GM19324 (cell line): ENCODE results near the gene MYO7B.

ENCODE experiments used
- ATAC-seq: cut with Tn5 transposase; IDR thresholded peaks from one replicate; pipeline ENCODE4 v1.9.1; 2021; ENCODE audit warnings: mild to moderate bottlenecking, moderate library complexity; ENCODE audit not compliant: unreplicated experiment, low FRiP score

The MYO7B gene

DNA sequence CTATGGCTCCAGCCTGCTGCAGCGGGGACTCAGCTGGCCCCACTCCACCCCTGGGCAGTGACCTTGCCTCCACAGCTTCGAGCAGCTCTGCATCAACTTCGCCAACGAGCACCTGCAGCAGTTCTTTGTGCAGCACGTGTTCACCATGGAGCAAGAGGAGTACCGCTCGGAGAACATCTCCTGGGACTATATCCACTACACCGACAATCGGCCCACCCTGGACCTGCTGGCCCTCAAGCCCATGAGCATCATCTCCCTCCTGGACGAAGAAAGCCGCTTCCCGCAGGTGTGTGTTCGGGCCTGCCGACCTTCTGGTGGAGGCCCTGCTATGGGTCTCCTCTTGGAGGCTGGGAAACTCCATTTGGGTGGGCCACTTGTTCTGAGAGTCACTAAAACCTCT lies 48.6 kb downstream of the MYO7B start:
- no peak for ATAC-seq

- no peak for ATAC-seq
Measured at GRCh38 chr2:127584516-127585033, 49.1 kb downstream of the MYO7B start.

- no peak for ATAC-seq
Measured at GRCh38 chr2:127585270-127585807, 49.9 kb downstream of the MYO7B start.

DNA sequence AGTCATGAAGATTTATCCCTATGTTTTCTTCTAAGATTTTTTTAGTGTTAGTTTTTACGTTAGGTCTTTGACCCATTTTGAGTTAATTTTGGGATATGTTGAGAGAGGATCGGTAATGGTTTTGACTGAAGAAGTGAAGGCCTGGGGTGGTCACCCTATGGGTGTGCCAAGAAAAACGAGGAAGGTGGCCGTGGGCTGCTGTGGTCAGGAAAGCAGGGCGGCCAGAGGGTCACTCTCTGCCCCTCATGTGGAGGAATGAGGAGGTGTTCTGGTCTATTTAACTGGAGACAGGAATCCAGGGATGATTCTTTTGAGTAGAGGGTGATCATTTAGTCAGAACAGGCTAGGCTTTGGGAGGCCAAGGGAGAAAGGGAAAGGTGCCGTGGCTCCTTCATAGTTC lies 50.7 kb downstream of the MYO7B start:
- ATAC-seq = no peak

DNA sequence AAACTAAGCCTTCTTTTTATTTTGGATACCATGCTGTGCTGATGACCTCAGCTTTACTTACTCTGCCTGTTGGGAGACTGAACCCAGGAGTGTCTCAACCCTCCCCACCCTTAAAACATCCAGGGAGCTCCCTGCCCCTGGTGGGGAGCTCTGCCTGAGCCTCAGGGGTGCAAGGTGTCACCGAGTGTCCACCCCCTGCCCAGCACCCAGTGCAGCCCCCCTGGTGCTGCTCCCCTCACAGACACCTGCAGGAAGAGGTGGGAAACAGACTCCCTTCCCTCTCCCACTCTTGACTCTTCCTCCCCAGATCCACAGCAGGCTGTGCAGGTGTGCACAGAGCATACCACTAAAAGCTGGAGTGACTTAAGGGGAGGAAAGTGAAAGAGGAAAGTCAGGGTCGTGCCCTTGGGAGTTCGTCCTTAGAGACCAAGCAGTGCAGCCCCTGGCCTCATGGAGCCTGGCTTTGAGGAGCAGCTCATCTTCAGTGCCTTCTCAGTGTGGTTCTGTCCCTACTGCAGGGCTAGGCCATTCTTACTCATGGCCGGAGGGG lies 51.3 kb downstream of the MYO7B start:
- no peak for ATAC-seq

DNA sequence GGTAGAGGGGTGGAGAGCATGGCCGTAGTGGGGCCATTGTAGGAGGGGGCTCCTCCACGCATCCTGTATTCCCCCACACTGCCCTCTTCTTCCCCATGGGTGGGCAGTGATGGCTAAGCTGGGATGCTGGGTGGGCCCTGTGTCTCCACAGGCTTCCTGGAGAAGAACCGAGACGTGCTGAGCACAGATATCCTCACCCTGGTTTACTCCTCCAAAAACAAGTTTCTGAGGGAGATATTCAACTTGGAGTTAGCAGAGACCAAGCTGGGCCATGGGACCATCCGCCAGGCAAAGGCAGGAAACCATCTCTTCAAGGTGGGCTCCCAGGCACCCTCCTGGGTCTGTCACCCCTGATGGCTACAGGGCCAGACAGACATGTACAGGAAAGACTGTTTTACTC lies 52.8 kb downstream of the MYO7B start:
- ATAC-seq = no peak

DNA sequence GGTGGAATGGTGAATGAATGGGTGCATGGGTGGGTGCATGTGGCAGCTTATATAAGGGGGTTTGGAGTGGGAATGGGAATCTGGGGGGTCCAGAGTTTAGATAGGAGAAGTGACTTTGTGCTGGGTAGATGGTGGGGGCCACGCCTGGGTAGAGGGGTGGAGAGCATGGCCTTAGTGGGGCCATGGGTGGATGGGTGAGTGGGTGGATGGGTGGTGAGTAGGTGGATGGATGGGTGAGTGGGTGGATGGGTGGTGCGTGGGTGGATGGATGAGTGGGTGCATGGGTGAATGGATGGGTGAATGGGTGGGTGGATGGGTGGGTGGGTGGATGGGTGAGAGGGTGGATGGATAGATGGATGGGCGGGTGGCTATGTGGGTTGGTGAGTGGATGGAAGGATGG lies 53.9 kb downstream of the MYO7B start:
- ATAC-seq = no peak

- ATAC-seq = no peak
Measured at GRCh38 chr2:127589841-127590240, 54.4 kb downstream of the MYO7B start.

- ATAC-seq = no peak
Measured at GRCh38 chr2:127590386-127591190, 55.1 kb downstream of the MYO7B start.

DNA sequence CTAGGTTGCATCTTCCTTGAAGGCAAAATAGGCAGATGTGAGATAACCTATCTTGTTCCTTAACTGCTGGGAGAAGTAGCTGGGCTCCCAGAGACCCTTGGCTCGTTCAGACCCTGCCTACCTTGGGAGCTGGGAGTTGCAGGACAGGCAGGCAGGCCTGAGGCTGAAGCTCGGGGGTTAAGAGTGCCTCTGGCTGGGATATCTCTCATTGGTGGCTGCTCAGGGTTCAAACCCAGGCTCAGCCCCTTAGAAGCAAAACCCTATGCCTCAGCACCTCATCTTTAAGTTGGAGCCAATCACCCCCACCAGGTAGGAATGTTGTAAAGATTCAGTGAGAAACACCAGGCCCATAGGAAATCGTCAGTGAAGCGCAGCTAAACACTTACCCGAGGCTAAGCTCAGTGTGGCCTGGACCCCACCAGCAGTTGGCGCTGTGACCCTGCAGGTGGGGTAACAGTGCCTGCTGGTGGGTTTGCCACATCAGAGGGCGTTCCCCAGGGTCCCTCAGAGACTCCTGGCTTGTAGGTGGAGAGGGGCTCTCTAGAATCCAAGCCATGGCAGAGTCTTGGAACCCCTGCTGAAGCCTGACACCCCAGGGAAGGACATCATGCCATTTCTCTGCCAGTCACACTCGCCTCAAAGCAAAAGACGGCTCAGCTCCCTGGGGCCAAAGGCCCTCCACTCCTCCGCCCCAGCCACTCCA lies 55.9 kb downstream of the MYO7B start:
- ATAC-seq = no peak

GRCh38 chr2:127592761-127593227 lies 57.3 kb downstream of the MYO7B start:
- ATAC-seq = no peak

GRCh38 chr2:127593228-127594115 lies 58.0 kb downstream of the MYO7B start:
- no peak for ATAC-seq

DNA sequence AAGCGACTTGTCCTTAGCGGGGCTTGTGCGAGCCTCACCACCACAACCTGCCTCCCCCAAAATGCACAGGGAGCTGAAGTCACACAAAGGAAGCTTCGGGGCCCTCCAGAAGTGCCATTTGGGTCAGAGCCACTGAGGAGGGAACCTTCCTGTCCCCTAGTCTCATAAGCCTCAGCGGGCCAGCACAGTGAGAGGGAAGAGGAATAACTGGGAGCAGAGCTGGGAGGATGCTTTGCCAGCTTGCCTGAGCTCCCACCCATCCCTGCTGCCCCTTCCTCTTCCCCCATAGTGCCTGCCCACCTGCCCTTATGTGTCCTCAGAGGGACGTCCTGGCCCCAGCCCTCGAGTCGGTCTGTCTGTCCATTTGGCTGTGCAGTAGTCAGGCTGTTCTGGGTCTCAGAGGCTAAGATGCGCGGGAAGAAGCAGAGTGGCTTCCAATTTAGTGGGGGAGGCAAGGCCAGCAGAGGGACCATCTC lies 58.7 kb downstream of the MYO7B start:
- ATAC-seq = no peak

DNA sequence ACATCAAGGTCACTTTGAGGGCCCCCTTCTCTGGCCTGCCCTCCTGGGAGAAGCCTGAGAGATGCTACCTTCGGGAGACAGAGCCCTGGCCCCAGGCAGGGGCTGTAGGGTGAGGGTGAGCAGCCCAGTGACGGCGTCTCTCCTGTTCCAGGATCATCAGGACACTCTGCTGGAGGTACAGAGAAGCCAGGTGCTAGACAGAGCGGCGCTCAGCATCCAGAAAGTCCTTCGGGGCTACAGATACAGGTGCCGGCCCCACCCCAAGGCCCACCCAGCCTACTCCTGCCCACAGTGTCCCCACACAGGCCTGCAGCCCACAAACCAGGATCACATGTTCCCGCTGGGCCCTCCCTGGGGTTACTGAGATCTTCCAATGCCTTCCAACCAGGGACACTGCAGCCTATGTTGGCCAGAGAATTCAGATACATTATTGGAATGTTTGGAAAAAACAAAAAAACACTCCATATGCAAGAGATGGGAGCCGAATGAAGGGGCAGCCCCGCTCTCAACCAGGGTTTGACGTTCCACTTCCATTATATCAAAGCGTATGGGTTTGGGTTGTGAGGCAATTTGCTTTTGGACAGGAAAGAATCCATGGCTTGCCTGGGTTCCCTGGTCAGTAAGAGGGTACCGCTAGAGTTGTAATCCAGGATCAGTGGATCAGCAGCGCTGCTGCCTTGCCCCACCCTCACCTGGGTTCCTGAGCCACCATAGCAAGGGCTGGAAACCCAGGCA lies 61.0 kb downstream of the MYO7B start:
- no peak for ATAC-seq

DNA sequence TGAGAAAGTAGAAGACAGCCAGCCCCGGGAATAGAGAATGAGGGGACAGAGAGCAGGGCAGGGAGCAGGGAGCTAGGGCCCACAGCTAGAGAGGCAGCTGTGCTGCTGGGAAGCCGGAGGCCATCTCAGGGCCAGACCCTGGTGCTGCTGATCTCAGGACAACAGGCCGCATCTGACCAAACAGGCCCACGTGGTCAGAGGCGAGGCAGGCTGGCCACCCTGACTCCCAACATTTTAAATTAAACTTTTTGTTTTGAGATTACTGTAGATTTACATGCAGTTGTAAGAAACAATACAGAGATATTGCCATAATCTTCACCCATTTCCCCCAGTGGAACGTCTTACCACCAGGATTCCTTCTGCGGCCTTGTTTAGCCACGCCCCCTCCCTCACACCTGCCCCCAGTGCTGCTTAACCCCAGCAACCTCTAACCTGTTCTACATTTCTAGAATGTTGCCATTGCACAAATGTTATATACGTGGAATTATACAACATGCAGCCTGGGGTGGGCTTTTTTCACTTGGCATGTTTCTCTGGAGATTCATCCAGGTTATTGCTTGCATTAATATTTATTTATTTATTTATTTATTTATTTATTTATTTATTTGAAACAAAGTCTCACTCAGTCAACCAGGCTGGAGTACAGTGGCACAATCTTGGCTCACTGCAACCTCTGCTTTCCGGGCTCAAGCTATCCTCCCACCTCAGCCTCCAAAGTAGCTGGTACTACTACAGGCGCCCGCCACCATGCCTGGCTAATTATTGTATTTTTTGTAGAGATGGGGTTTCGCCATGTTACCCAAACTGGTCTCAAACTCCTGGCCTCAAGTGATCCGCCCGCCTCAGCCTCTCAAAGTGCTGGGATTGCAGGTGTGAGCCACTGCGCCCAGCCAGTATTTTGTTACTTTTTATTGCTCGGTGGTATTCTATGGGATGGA lies 61.8 kb downstream of the MYO7B start:
- no peak for ATAC-seq

DNA sequence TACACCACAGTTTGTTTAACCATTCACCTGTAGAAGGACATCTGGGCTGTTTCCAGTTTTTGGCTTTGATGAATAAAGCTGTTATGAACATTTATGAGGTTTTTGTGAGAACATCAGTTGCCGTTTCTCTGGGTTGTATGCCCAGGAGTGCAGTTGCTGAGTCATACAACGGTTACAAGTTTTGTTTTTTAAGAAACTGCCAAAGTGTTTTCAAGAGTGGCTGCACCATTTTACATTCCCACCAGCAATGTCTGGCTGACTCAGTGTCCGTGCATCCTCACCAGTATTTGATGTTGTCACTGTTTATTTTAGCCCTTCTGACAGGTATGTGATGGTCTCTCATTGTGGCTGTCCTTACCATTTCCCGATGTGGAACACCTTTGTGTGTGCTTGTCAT lies 62.5 kb downstream of the MYO7B start:
- no peak for ATAC-seq

DNA sequence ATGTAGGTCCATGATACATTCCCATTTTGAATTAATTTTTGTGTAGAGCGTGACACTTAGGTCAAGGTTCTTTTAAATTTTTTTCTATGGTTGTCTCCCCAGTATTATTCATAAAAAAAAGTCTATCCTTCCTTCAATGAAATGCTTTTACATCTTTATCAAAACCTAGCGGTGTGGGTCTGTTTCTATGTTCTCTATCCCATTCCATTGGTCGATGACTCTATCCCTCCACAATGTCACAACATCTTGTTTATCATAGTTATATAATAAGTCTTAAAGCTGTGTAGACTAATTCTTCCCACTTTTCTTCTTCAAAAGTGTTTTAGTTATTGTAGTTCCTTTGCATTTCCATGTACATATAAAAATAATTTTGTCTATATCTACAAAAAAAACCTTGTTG lies 63.2 kb downstream of the MYO7B start:
- no peak for ATAC-seq

GRCh38 chr2:127599211-127599610 lies 63.7 kb downstream of the MYO7B start:
- no peak for ATAC-seq
